Heart left ventricle (tissue), 16 donors: ENCODE data around the gene TXNDC11. TPM values are rescaled to one million over a fixed set of nuclear protein-coding genes. Genes with fewer than 3 reads are reported as not detected.
"Not testable (repeated sequence)": the region's sequence is repeated elsewhere in the genome, so short reads cannot be mapped to it uniquely, and the experiment has no call there.

Source experiments
- ATAC-seq, 4 donors: fragments of 200-7000 bp; cut with Tn5 transposase; one replicate each; pipeline ENCODE4 v1.9.1; 2020 to 2022; ENCODE audit warnings: moderate library complexity in 4 of 4, mild to moderate bottlenecking in 3 of 4, moderate number of reproducible peaks in 1 of 4
- DNase-seq, 5 donors: peaks; one replicate each; pipeline ENCODE4 v3.0.0-alpha.2; 2020
- H3K27ac ChIP-seq, 12 donors: fragments of 200-600 bp; sonication (generic) in 4 of 12; one replicate each; pipeline versions ENCODE4 v1.5.0 to v1.8.0; 2016 to 2022; ENCODE audit warnings: mild to moderate bottlenecking in 2 of 12
- H3K27me3 ChIP-seq, 9 donors: fragments of 200-600 bp; sonication (generic) in 2 of 9; one replicate each; pipeline versions ENCODE4 v1.5.1 to v1.8.0; 2016 to 2022; ENCODE audit warnings: mild to moderate bottlenecking in 3 of 9
- H3K36me3 ChIP-seq, 9 donors: fragments of 200-600 bp; sonication (generic) in 2 of 9; one replicate each; pipeline versions ENCODE4 v1.5.0 to v1.8.0; 2018 to 2022; ENCODE audit warnings: mild to moderate bottlenecking in 2 of 9
- H3K4me1 ChIP-seq, 12 donors: fragments of 200-600 bp; sonication (generic) in 4 of 12; one replicate each; pipeline versions ENCODE4 v1.5.0 to v1.8.0; 2016 to 2022; ENCODE audit warnings: mild to moderate bottlenecking in 3 of 12
- H3K4me3 ChIP-seq, 12 donors: fragments of 200-600 bp; sonication (generic) in 4 of 12; one replicate each; pipeline versions ENCODE4 v1.5.0 to v1.8.0; 2017 to 2022; ENCODE audit warnings: mild to moderate bottlenecking in 9 of 12, moderate library complexity in 4 of 12
- H3K9me3 ChIP-seq, 12 donors: fragments of 200-600 bp; sonication (generic) in 4 of 12; one replicate each; pipeline versions ENCODE4 v1.5.0 to v1.8.0; 2016 to 2022; ENCODE audit warnings: mild to moderate bottlenecking in 1 of 12
- CTCF ChIP-seq, 12 donors: fragments of 200-600 bp; sonication (generic) in 4 of 12; IDR thresholded peaks; one replicate each; pipeline versions ENCODE4 v1.5.0 to v1.8.0; 2018 to 2022; ENCODE audit warnings: antibody characterized with exemption in 12 of 12, mild to moderate bottlenecking in 5 of 12
- POLR2A ChIP-seq, 2 donors: fragments of 450-650 bp; IDR thresholded peaks; one replicate each; pipeline ENCODE4 v1.6.1; 2017; ENCODE audit warnings: antibody characterized with exemption in 2 of 2, mild to moderate bottlenecking in 2 of 2, moderate library complexity in 2 of 2
- WGBS, 4 donors: extraction: QIAGEN DNeasy Blood & Tissue Kit in 2 of 4; methylation state at CpG; one replicate each; pipeline versions ENCODE4 v1.1.5 to v1.1.7; 2013 to 2018; 5-methylcytosine and 5-hydroxymethylcytosine counted together
- intact Hi-C, 10 donors: fragments of 100-400 bp; cut with DNase I; formaldehyde crosslinking; loops; one replicate each; pipeline versions ENCODE4 v1.11.1 to v1.14.2; 2022
- long read RNA-seq, 3 donors: library from polyadenylated mRNA; unstranded; transcript quantifications; one replicate each; pipeline ENCODE4 v2.0.0, GENCODE V29; 2020 to 2021
- polyA plus RNA-seq, 2 donors: library from polyadenylated mRNA; stranded (reverse); fragments of 200-250 nt; gene quantifications; one replicate each; pipeline ENCODE4 v1.2.3, GENCODE V29; 2013
- total RNA-seq, 9 donors: library from RNA; depleted of rRNA in 2 of 9; stranded (reverse); fragments of >200 nt in 2 of 9; fragmentation: NEBNext Ultra II Directional in 3 of 9; extraction: Animal tissue kit (Norgen Biotek cat#: 25700) in 3 of 9; gene quantifications; one replicate each; pipeline versions ENCODE4 v1.1.0 to v1.2.4, GENCODE V29; 2016 to 2023
- donor health status: ischemic (EF 13 %, LVEDD 7.1; RV severe dilation, severe dysfunction).
- donor health status: healthy with polysubstance abuse.
- donor health status: DM: no; HTN: yes; CAD: no.
- donor health status: DM: no; HTN: no; CAD: no.
- donor health status: ischemic (EF 25% LVEDD 6.9; RV normal size, moderate dysfunction).
- donor health status: ischemic (EF 25% LVEDD 5.7; RV mildly dilated, moderate dysfunction).
- donor health status: healthy.
- donor health status: DM: yes; HTN: yes; CAD: no.
- donor health status: ischemic (EF 35%, LVEDD 5.7; RV mildly dilated, moderate dysfunction).
- donor health status: nonischemic (EF 11% LVEDD 7.7; RV severe dilation, severe dysfunction).
- donor health status: DM: yes; HTN: yes; CAD: no.
- donor health status: PGD.
- donor health status: ischemic (EF 29% LVEDD 5.4; RV normal size, mild dysfunction).
- donor health status: nonischemic (EF 23%, LVEDD 6.1; RV moderate dilation, normal function).

TXNDC11 gene
- total RNA-seq (10 to 100 TPM; 18.9 to 29.3 (median 25.9) TPM), polyA plus RNA-seq (10 to 100 TPM; 23.6 to 53.1 TPM)
- long read RNA-seq, donor 1, transcript TXNDC11-201 (12 exons, 3,140 nt): major isoform, 15 of 21 reads
- long read RNA-seq, donor 1, partial matches to known transcripts: 3 of 21 reads
- long read RNA-seq, donor 1, other reads (novel, unspliced or antisense): 3 of 21 reads
- long read RNA-seq, donor 2, transcript TXNDC11-201 (12 exons, 3,140 nt): major isoform, 15 of 33 reads
- long read RNA-seq, donor 2, partial matches to known transcripts: 6 of 33 reads
- long read RNA-seq, donor 2, other reads (novel, unspliced or antisense): 12 of 33 reads
- long read RNA-seq, donor 3, transcript TXNDC11-201 (12 exons, 3,140 nt): major isoform, 34 of 48 reads
- long read RNA-seq, donor 3, partial matches to known transcripts: 2 of 48 reads
- long read RNA-seq, donor 3, other reads (novel, unspliced or antisense): 11 of 48 reads

- Histone ChIP-seq H3K27ac (peak within 1 kb of the TSS; percentile 93 to 99 (median 98)), H3K4me1 (peaks cover 5 to 49% (median 32%) of the 10 kb centered on the region in 12 donors), H3K4me3 (peak within 1 kb of the TSS; percentile 68 to 98 (median 94)), H3K9me3 (no peaks in the 10 kb centered on the region), H3K27me3 (no peaks in the 10 kb centered on the region), H3K36me3 (peaks cover 0 to 9% (median 0%) of the 10 kb centered on the region in 9 donors)
- peak; percentile 99 to 100 (median 99) for DNase-seq
- ATAC-seq: peak; percentile 98 to 100 (median 98)
- TF ChIP-seq POLR2A (IDR thresholded peaks at IDR 0.05) (peak; percentile 98 to 99), CTCF (IDR thresholded peaks at IDR 0.05) (no peak)
- intact Hi-C loops: loop anchor here in 8 of 10 donors (2.0 to 10.0 kb wide), 7 partner anchors 40 to 112 kb away; partner anchors contain the start of genes ZC3H7A (in 7 of the 8), RSL1D1 (in 1 of the 8) and SNN (in 1 of the 8)
- WGBS, 4 donors: 0 to 1% (median 0%) methylated on average over 43 to 96 of the region's 96 CpGs
Measured at GRCh38 chr16:11742536-11743307, at the start of gene TXNDC11. TSS of gene TXNDC11 (minus strand) at chr16:11742857. CDS start at chr16:11742730, 127 bp downstream.

DNA sequence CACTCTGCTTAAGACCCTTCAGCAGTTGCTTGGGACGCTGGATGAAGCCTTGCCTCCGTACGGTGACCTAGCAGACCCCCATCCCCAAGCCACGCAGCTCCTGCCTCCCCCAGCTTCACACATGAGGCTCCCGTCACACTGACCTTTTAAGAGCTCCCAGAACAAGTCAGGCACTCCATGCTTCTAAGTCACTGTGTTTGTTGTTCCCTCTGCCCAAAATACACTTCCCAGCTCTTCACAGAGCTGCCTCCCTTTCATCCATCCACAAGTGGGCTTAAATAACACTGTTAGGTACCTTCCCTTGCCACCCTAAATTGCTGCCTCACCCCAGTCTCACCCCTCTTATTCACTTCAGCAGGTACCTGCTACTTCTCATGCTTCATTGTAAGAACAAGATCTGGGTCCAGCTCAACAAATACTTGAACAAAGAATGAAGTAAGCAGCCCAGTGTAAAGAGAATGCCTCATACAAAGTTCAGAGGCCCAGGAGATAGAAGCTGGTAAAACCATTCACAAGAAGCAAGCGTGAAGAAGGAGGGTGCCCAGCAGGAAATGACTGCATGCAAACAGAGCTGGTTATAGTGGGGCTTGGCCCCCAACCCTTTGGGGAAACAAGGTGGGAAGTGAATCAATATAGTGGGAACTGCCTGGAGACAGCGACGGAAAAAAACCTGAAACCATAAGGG, 48.6 kb upstream of the TXNDC11 start:
- 69 to 79% (median 76%) methylated on average over 8 of the region's 8 CpGs for WGBS, 4 donors
- ATAC-seq (peak in 3 of 4 donors; percentile 21 to 46 (median 41)), DNase-seq (no peak)
- no peaks in the 10 kb centered on the region for H3K27me3 ChIP-seq
- intact Hi-C loops: loop anchor here in 4 of 10 donors (5.0 to 10.0 kb wide), 3 partner anchors 39 to 126 kb away; partner anchors contain the start of genes TXNDC11 (in 2 of the 4) and SNN (in 1 of the 4)
- peak overlapping the region in 4 of 12 donors; percentile 10 to 46 (median 32) for H3K27ac ChIP-seq
- H3K9me3 ChIP-seq: no peaks in the 10 kb centered on the region
- H3K36me3 ChIP-seq: peaks cover 0 to 34% (median 14%) of the 10 kb centered on the region in 9 donors
- peaks cover 4 to 79% (median 48%) of the 10 kb centered on the region in 12 donors for H3K4me1 ChIP-seq
- TF ChIP-seq POLR2A (IDR thresholded peaks at IDR 0.05) (no peak), CTCF (IDR thresholded peaks at IDR 0.05) (no peak)
- no peak overlapping the region for H3K4me3 ChIP-seq

DNA sequence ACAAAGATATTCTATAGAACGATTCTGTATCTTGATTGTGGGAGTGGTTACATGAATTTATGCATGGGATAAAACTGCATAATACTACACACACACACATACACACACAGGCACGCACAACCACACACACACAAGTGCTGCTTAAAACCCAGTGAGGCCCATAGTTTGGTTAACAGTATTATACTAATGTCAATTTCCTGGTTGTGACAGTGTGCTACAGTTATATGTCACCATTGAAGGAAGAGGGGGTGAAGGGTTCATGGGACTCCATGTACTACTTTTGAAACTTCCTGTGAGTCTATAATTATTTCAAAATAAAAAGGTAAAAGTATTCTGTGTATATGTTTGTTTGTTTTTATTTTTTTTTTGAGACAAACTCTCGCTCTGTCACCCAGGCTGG, 46.3 kb upstream of the TXNDC11 start:
- WGBS, 4 donors: 86 to 92% (median 90%) methylated on average over 3 of the region's 3 CpGs
- H3K27ac ChIP-seq: no peak overlapping the region
- DNase-seq (no peak), ATAC-seq (no peak)
- intact Hi-C loops: no loop called here
- H3K4me1 ChIP-seq: peaks cover 8 to 76% (median 34%) of the 10 kb centered on the region in 12 donors
- no peak for TF ChIP-seq CTCF (IDR thresholded peaks at IDR 0.05)
- no peaks in the 10 kb centered on the region for H3K9me3 ChIP-seq
- H3K4me3 ChIP-seq: no peak overlapping the region
- peaks cover 0 to 19% (median 7%) of the 10 kb centered on the region in 9 donors for H3K36me3 ChIP-seq
- H3K27me3 ChIP-seq: no peaks in the 10 kb centered on the region

- not testable (repeated sequence) for H3K9me3 ChIP-seq, DNase-seq, ATAC-seq, H3K27me3 ChIP-seq, H3K4me3 ChIP-seq, H3K27ac ChIP-seq
- H3K4me1 ChIP-seq: peaks cover 9 to 84% (median 39%) of the 10 kb centered on the region in 12 donors
- H3K36me3 ChIP-seq: peaks cover 0 to 19% (median 12%) of the 10 kb centered on the region in 9 donors
- intact Hi-C loops: loop anchor here in 2 of 10 donors (5.0 kb wide), 2 partner anchors 38 to 43 kb away; partner anchors contain the start of gene TXNDC11 (in 1 of the 2)
- 88 to 92% (median 90%) methylated on average over 13 of the region's 13 CpGs for WGBS, 4 donors
Measured at GRCh38 chr16:11784980-11785599, 42.4 kb upstream of the TXNDC11 start.

DNA sequence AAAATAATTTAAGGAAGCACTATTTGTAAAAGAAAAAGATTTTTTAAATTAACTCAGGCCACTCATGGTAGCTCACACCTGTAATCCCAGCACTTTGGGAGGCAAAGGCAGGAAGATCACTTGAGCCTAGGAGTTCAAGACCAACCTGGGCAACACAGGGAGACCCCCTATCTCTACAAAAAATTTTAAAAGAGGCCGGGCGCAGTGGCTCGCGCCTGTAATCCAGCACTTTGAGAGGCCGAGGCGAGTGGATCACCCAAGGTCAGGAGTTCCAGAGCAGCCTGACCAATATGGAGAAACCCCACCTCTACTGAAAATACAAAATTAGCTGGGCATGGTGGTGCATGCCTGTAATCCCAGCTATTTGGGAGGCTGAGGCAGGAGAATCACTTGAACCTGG, 41.7 kb upstream of the TXNDC11 start:
- Histone ChIP-seq H3K36me3 (peaks cover 0 to 24% (median 16%) of the 10 kb centered on the region in 9 donors), H3K4me1 (peaks cover 9 to 79% (median 38%) of the 10 kb centered on the region in 12 donors), H3K27ac (peak overlapping the region; percentile 5 to 93 (median 80))
- WGBS, 4 donors: 94 to 98% (median 96%) methylated on average over 6 of the region's 6 CpGs
- intact Hi-C loops: loop anchor here in 2 of 10 donors (5.0 kb wide), 2 partner anchors 37 to 42 kb away; partner anchors contain the start of gene TXNDC11 (in 1 of the 2)
- H3K27me3 ChIP-seq, H3K4me3 ChIP-seq, H3K9me3 ChIP-seq, ATAC-seq, DNase-seq: not testable (repeated sequence)
